Measurements from ENCODE around the gene SETD1B. TPM values are rescaled to one million over a fixed set of nuclear protein-coding genes. Genes with fewer than 3 reads are reported as not detected.
A peak's percentile ranks its signal among the peaks of the same experiment; 100 is the strongest.

The SETD1B gene
- total RNA-seq, 1 donor from 2014 or later, result 19.4 TPM

- DNase-seq (ENCODE audit: low spot score), result no peak
- Mint-ChIP-seq H3K9me3 (ENCODE audit: low read depth) (no peaks in the 10 kb centered on the region), H3K36me3 (ENCODE audit: low read depth) (no peaks in the 10 kb centered on the region), H3K27me3 (ENCODE audit: low read depth) (no peaks in the 10 kb centered on the region), H3K4me1 (ENCODE audit: low read depth) (peaks cover 27% of the 10 kb centered on the region), H3K4me3 (ENCODE audit: unreplicated experiment) (no peak overlapping the region), H3K27ac (ENCODE audit: unreplicated experiment) (no peak overlapping the region)
- TF ChIP-seq CTCF (IDR thresholded peaks at IDR 0.05), result no peak
These were observed 33.4 kb upstream of the SETD1B start for GRCh38 chr12:121770388-121770787.

DNA sequence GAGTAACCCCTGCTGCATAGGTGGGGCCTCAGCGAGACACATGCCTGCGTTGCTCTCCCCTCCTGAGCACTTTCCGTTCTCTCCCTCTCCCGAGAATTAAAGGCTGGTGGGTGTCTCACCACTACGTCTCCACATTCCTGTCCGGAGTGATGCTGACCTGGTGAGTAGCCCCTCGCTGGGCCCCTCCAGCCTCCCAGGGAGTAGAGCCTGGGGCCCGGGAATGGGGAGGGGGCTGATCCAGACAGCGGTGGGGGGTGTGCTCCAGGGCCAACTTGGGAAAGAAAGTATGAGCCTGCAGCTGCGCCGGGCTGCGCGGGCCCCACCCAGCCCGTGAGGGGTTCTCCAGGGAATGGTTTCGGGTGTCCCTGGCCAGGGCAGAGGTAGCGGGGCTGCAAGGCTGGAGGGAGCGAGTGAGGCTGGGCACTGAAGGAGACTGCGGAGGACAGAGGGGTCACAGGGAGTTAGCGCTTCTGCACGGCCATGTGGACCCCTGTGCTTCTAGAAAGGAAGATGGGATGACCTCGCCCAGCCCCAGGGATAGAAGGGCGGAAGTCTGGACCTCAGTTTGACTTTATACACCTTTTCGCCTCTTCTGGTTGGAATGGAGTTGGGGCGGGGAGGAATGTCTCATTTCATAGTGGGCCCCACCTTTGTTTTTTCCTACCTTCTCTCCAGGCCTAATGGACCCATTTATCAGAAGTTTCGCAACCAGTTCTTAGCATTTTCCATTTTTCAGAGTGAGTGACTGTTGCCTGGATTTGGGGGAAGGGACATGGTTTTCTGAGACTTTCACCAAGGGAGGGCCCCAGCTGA, 32.8 kb upstream of the SETD1B start:
- Mint-ChIP-seq H3K9me3 (ENCODE audit: low read depth) (no peaks in the 10 kb centered on the region), H3K4me3 (ENCODE audit: unreplicated experiment) (no peak overlapping the region), H3K27ac (ENCODE audit: unreplicated experiment) (no peak overlapping the region), H3K27me3 (ENCODE audit: low read depth) (no peaks in the 10 kb centered on the region), H3K4me1 (ENCODE audit: low read depth) (peaks cover 23% of the 10 kb centered on the region), H3K36me3 (ENCODE audit: low read depth) (no peaks in the 10 kb centered on the region)
- no peak for DNase-seq (ENCODE audit: low spot score)
- TF ChIP-seq CTCF (IDR thresholded peaks at IDR 0.05), result no peak

GRCh38 chr12:121773011-121773777, 30.6 kb upstream of the SETD1B start:
- Mint-ChIP-seq H3K36me3 (ENCODE audit: low read depth) (no peaks in the 10 kb centered on the region), H3K4me3 (ENCODE audit: unreplicated experiment) (no peak overlapping the region), H3K27me3 (ENCODE audit: low read depth) (no peaks in the 10 kb centered on the region), H3K9me3 (ENCODE audit: low read depth) (no peaks in the 10 kb centered on the region), H3K27ac (ENCODE audit: unreplicated experiment) (peak overlapping the region; percentile 17), H3K4me1 (ENCODE audit: low read depth) (peaks cover 13% of the 10 kb centered on the region)
- DNase-seq (ENCODE audit: low spot score), result no peak
- peak; percentile 91 for TF ChIP-seq CTCF (IDR thresholded peaks at IDR 0.05)

DNA sequence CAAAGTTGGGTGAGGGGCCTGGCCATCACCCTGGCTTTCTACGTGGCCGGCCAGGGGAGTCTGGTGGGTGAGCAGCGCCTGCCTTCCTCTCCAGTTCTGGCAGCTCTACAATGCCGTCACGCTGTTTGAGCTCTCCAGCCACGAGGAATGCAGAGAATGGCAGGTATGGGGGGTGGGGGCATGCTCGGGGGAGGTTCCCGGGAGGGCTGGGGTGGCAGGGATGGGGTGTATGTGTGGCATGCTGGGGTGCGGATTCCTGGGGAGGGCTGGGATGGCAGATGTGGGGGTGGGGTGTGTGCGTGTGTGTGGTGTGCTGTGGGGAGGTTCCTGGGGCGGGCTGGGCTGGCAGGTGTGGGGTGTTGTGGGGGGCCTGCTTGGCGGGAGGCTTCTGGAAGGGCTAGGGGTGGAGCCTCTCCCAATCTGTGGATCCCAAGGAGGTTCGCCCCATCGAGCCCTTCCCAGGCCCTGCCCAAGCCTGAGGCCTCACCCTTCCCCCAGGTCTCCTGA, 28.8 kb upstream of the SETD1B start:
- Mint-ChIP-seq H3K9me3 (ENCODE audit: low read depth) (no peaks in the 10 kb centered on the region), H3K36me3 (ENCODE audit: low read depth) (no peaks in the 10 kb centered on the region), H3K27me3 (ENCODE audit: low read depth) (no peaks in the 10 kb centered on the region), H3K27ac (ENCODE audit: unreplicated experiment) (no peak overlapping the region), H3K4me3 (ENCODE audit: unreplicated experiment) (no peak overlapping the region), H3K4me1 (ENCODE audit: low read depth) (peaks cover 13% of the 10 kb centered on the region)
- TF ChIP-seq CTCF (IDR thresholded peaks at IDR 0.05), result no peak
- DNase-seq (ENCODE audit: low spot score), result no peak

- TF ChIP-seq CTCF (IDR thresholded peaks at IDR 0.05), result no peak
- no peak for DNase-seq (ENCODE audit: low spot score)
- H3K27ac Mint-ChIP-seq (ENCODE audit: unreplicated experiment), result no peak overlapping the region
- H3K27me3 Mint-ChIP-seq (ENCODE audit: low read depth), result no peaks in the 10 kb centered on the region
- H3K4me1 Mint-ChIP-seq (ENCODE audit: low read depth), result peaks cover 13% of the 10 kb centered on the region
- no peaks in the 10 kb centered on the region for H3K9me3 Mint-ChIP-seq (ENCODE audit: low read depth)
- H3K4me3 Mint-ChIP-seq (ENCODE audit: unreplicated experiment), result no peak overlapping the region
- H3K36me3 Mint-ChIP-seq (ENCODE audit: low read depth), result peaks cover 1% of the 10 kb centered on the region
These were observed 28.3 kb upstream of the SETD1B start for GRCh38 chr12:121775501-121775900.

All from chondrocyte (in vitro differentiated cells).